ENCODE data around the gene CDK3. TPM values are rescaled to one million over a fixed set of nuclear protein-coding genes. Genes with fewer than 3 reads are reported as not detected.

The CDK3 gene
- total RNA-seq, 6 experiments from 2014 or later, result 1.9 to 2.9 (median 2.1) TPM

DNA sequence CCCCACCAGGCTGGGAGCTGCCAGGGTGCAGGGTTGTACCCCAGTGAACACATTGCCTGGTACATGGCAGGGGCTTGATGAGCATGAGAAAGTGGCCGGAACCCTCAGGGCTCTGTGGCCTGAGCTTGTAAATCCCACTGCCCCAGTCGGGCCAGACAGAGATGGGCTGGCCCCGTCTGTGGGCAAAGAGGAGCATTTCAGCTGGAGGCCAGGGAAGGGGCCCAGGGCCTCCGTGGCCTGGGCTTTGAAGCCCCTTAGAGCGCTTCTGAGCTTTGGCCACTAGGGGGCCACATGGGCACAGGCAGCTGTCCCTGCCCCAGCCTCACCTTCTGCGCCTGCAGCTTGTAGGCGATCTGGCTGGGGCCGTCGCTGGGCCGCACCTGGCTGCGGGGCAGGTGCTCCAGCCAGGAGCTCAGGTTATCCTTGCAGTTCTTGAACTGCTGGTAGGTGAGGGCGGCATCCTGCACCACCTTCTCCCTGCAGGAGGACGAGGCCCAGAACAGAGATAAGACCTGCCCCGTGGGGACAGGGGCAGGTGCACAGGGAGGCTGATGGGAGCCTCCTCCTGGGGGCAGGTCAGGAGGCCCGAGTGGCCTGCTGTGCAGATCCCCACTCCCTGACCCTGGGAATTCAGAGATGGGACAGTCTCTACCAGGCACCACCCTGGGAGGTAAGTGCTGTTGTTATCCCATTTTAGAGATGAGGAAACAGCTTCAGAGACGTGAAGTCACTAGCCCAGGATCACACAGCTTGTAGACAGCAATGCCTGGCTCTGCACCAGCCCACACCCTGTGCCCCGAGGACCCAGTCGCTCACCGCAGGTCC is 13.7 kb downstream of the CDK3 start:
- DNase-seq, result peak; percentile 32
- Mint-ChIP-seq H3K27ac (no peak overlapping the region), H3K4me1 (ENCODE audit: low read depth) (peaks cover 11% of the 10 kb centered on the region), H3K9me3 (no peaks in the 10 kb centered on the region; the same call in 1 of the 2 replicates), H3K4me3 (no peak overlapping the region), H3K27me3 (ENCODE audit: insufficient read depth) (peaks cover 15% of the 10 kb centered on the region), H3K36me3 (ENCODE audit: low read depth) (peaks cover 5% of the 10 kb centered on the region)
- TF ChIP-seq, protein P1, sequence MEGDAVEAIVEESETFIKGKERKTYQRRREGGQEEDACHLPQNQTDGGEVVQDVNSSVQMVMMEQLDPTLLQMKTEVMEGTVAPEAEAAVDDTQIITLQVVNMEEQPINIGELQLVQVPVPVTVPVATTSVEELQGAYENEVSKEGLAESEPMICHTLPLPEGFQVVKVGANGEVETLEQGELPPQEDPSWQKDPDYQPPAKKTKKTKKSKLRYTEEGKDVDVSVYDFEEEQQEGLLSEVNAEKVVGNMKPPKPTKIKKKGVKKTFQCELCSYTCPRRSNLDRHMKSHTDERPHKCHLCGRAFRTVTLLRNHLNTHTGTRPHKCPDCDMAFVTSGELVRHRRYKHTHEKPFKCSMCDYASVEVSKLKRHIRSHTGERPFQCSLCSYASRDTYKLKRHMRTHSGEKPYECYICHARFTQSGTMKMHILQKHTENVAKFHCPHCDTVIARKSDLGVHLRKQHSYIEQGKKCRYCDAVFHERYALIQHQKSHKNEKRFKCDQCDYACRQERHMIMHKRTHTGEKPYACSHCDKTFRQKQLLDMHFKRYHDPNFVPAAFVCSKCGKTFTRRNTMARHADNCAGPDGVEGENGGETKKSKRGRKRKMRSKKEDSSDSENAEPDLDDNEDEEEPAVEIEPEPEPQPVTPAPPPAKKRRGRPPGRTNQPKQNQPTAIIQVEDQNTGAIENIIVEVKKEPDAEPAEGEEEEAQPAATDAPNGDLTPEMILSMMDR (IDR thresholded peaks at IDR 0.05), result peak; percentile 99

DNA sequence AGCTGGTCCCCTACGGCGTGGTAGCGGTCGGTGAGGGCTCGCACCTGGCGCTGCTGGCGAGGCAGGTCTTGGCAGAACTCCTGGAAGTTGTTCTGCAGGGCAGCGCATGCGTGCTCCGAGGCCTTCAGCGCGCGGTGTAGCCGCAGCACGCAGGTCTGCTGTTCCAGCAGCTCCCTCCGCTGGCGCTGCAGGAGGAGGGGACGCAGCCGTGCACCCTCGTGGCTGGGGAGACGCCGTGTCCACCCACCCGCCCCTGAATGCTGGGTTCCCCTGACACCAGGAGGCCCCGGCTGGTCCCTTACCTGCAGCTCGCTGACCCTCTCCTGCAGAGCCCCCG is 14.2 kb downstream of the CDK3 start:
- Mint-ChIP-seq H3K36me3 (ENCODE audit: low read depth) (no peaks in the 10 kb centered on the region), H3K27me3 (ENCODE audit: insufficient read depth) (peaks cover 14% of the 10 kb centered on the region), H3K4me1 (ENCODE audit: low read depth) (peaks cover 11% of the 10 kb centered on the region), H3K27ac (no peak overlapping the region), H3K9me3 (no peaks in the 10 kb centered on the region; the same call in 1 of the 2 replicates), H3K4me3 (no peak overlapping the region)
- TF ChIP-seq, protein P1 (IDR thresholded peaks at IDR 0.05), result no peak
- DNase-seq, result no peak

DNA sequence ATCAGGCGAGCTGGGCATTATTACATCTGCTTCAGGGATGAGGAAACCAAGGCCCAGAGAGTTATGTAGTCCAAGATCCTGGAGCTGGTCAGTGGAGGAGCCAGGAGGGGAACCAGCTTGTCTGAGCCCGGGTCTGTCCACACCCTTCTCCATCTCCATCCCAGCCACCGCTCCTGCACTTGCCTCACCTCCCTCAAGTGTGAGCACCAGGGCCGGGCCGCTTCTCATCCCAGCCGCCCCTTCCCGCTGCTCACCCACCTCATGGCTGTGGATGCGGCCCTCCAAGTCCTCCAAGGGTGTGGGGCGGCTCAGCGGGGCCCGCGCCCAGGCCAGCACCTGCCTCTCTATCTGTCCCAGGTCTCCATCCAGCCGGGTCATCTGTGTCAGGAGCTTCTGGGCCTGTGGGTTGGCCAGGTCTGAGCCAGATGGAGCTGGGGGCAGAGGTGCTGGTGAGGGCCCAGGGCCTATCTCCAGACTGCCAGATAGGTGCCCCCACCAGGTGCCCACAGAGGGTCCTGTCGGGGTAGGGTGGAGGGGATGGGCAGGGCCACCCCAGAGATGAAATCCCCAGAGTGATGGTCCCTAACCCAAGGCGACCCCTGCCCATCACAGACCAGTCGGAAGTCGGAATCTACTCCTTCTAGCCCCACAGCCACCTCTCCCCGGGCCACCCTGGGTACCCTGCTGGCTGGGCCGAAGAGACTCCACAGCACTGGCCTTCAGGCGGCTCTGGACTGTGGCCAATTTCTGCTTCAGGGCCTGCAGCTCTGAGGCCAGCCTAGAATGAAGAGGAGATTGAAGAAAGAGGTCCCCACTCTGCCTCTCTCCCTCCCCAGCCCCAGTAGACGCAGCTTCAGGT is 17.1 kb downstream of the CDK3 start:
- DNase-seq, result no peak
- Mint-ChIP-seq H3K9me3 (no peaks in the 10 kb centered on the region), H3K27ac (no peak overlapping the region), H3K4me1 (ENCODE audit: low read depth) (peaks cover 11% of the 10 kb centered on the region), H3K36me3 (ENCODE audit: low read depth) (no peaks in the 10 kb centered on the region), H3K27me3 (ENCODE audit: insufficient read depth) (peaks cover 21% of the 10 kb centered on the region), H3K4me3 (no peak overlapping the region)
- TF ChIP-seq, protein P1 (IDR thresholded peaks at IDR 0.05), result no peak

DNA sequence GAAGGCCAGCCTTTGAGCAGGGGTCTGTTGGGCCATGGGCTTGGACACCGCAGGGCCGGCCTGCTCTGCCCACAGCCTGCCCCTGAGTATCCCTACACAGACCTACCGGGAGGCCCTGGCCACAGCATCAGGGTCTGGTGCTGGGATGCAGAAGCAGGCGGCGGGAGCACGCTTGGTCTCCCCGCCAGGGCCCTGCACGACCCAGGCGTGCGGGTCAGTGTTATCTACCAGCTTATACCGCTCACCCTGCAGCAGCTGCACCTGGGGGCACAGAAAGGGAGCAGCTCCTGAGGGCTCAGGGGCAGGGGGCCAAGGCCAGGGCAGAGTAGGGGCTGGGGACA is 17.7 kb downstream of the CDK3 start:
- Mint-ChIP-seq H3K27ac (no peak overlapping the region), H3K4me1 (ENCODE audit: low read depth) (peaks cover 9% of the 10 kb centered on the region), H3K4me3 (no peak overlapping the region), H3K27me3 (ENCODE audit: insufficient read depth) (peaks cover 24% of the 10 kb centered on the region), H3K36me3 (ENCODE audit: low read depth) (no peaks in the 10 kb centered on the region), H3K9me3 (no peaks in the 10 kb centered on the region)
- DNase-seq, result no peak
- TF ChIP-seq, protein P1 (IDR thresholded peaks at IDR 0.05), result no peak

DNA sequence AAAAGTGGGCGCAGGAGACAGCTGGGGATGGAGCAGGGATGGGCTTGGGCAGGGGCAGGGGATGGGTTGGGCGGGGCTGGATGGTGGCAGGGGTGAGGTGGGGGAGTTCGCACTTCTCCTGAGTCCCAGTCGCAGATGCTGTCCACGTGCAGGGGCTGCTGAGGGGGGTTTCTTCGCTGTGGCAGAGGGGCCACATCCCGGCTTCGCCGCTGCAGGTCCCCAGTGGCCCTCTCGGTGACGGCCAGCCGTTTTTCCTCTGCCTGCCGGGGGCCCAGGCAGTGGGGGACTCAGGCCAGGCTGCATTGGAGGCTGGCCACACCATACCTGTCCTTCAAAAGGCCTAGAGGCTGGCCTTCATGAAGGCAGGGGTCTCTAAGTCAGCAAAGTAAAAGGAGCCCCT is 18.1 kb downstream of the CDK3 start:
- Mint-ChIP-seq H3K27me3 (ENCODE audit: insufficient read depth) (peaks cover 24% of the 10 kb centered on the region), H3K9me3 (no peaks in the 10 kb centered on the region), H3K27ac (no peak overlapping the region), H3K36me3 (ENCODE audit: low read depth) (no peaks in the 10 kb centered on the region), H3K4me1 (ENCODE audit: low read depth) (peaks cover 4% of the 10 kb centered on the region), H3K4me3 (no peak overlapping the region)
- DNase-seq, result no peak
- TF ChIP-seq, protein P1 (IDR thresholded peaks at IDR 0.05), result no peak
